PC-9 (cell line): ENCODE measurements around the gene CPNE4.

Experiments
- EZH2 ChIP-seq: fragments of 200-600 bp; sonication (generic); IDR thresholded peaks from 2 replicates; pipeline ENCODE4 v1.8.0; 2017; ENCODE audit warnings: antibody characterized with exemption, low read depth
- TF ChIP-seq, protein P1 (sequence below): fragments of 200-600 bp; sonication (generic); conservative IDR thresholded peaks from 2 replicates; pipeline ENCODE4 v1.6.1; 2017; ENCODE audit warnings: mixed run types, antibody characterized with exemption, mild to moderate bottlenecking, moderate library complexity

DNA sequence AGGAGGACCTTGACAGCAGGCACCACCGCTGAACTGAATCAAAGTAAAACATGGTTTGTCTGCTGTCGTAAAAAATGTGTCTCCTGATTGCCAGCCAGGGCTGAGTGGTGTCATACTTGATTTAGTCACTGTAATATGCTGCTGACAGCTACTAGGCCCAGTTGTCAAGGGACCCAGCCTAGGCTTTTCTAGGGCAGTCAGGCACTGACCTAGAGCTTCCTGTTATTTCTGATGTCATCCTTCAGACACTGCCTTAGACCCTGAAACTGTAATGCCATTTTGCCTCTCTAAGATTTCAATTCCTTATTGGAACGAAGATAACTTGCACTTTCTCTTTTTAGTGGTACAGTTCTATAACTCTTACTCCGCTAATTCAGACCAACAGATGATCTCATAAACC lies 529.4 kb downstream of the CPNE4 start:
- no peak for TF ChIP-seq EZH2
- TF ChIP-seq, protein P1, sequence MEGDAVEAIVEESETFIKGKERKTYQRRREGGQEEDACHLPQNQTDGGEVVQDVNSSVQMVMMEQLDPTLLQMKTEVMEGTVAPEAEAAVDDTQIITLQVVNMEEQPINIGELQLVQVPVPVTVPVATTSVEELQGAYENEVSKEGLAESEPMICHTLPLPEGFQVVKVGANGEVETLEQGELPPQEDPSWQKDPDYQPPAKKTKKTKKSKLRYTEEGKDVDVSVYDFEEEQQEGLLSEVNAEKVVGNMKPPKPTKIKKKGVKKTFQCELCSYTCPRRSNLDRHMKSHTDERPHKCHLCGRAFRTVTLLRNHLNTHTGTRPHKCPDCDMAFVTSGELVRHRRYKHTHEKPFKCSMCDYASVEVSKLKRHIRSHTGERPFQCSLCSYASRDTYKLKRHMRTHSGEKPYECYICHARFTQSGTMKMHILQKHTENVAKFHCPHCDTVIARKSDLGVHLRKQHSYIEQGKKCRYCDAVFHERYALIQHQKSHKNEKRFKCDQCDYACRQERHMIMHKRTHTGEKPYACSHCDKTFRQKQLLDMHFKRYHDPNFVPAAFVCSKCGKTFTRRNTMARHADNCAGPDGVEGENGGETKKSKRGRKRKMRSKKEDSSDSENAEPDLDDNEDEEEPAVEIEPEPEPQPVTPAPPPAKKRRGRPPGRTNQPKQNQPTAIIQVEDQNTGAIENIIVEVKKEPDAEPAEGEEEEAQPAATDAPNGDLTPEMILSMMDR, result no peak
